ENCODE results near the gene SIGLEC9. TPM values are rescaled to one million over a fixed set of nuclear protein-coding genes. Genes with fewer than 3 reads are reported as not detected.

Gene SIGLEC9
- total RNA-seq, 1 experiment from 2014 or later = not detected

DNA sequence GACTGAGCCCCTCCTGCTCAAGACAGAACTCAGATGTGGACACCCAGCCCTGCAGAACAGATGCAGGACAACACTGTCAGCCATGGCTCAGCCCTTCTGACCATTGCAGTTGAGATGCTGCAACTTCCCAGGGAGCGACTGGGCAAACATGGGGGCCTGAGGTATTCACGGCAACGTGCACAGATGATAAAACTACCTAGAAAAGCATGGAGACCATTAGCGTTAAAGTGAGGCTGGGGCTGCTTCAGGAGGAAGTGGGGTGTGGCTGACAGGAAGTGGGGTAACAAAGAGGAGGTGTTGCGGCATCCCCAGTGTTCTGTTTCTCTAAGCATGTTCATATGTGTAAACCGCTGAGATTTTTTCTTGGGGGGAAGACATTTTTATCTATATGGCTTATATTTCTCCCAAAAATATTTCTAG is 1.3 kb upstream of the SIGLEC9 start:
- Histone ChIP-seq H3K79me2 (ENCODE audit: insufficient read depth, low read length) (no peaks in the 10 kb centered on the region), H3K4me3 (replicated peaks in 1 of 2; ENCODE audit: low read depth in 1 of 2, low read length in 2 of 2) (no peak overlapping the region), H3K9ac (ENCODE audit: low read length) (no peak overlapping the region), H3K36me3 (ENCODE audit: control insufficient read depth in 1 of 2, insufficient read depth in 2 of 2, low read length in 2 of 2) (no peaks in the 10 kb centered on the region), H3K4me1 (ENCODE audit: control insufficient read depth in 1 of 2, insufficient read depth in 2 of 2, low read length in 2 of 2) (peaks cover 0 to 8% of the 10 kb centered on the region in 2 experiments; a peak in 1 of 4 replicates), H3K27ac (ENCODE audit: low read depth, low read length) (no peak overlapping the region), H2AFZ (ENCODE audit: low read depth, low read length, poor library complexity, severe bottlenecking) (no peak overlapping the region), H3K4me2 (ENCODE audit: low read length) (no peak overlapping the region), H4K20me1 (ENCODE audit: insufficient read depth) (no peaks in the 10 kb centered on the region), H3K9me2 (ENCODE audit: insufficient read depth) (no peaks in the 10 kb centered on the region), H3K27me3 (ENCODE audit: insufficient read depth, low read length) (0 out of 2 replicates have a peak, but pooled peaks cover 4% of the 10 kb centered on the region), H3K9me3 (ENCODE audit: control insufficient read depth in 1 of 2, insufficient read depth in 1 of 2, low read depth in 1 of 2, low read length in 2 of 2) (no peaks in the 10 kb centered on the region)
- DNase-seq (ENCODE audit: low read depth, low spot score) (no peak), ATAC-seq (no peak)
- BruUV-seq (replicated peaks) = no TSS peak
- RAD21 ChIA-PET (ENCODE audit: low non-redundant PET in 1 of 2, low total read pairs in 2 of 2, uncharacterized antibody in 2 of 2, unreplicated experiment in 2 of 2) = no interaction called here
- TF ChIP-seq POLR2A (IDR thresholded peaks at IDR 0.05; ENCODE audit: borderline replicate concordance, extremely low read depth, insufficient read depth, insufficient read length) (no peak), TCF7L2 (IDR thresholded peaks at IDR 0.05; ENCODE audit: borderline replicate concordance, extremely low read depth, insufficient read depth, insufficient read length) (no peak), FOSL1 (IDR thresholded peaks at IDR 0.05; ENCODE audit: low read depth) (no peak), CEBPB (IDR thresholded peaks at IDR 0.05; ENCODE audit: low read depth) (no peak), EGR1 (IDR thresholded peaks at IDR 0.05; ENCODE audit: low read depth) (no peak), YY1 (IDR thresholded peaks at IDR 0.05; ENCODE audit: extremely low read depth, insufficient replicate concordance, low read depth, low read length) (no peak), POLR2AphosphoS5 (IDR thresholded peaks at IDR 0.05; ENCODE audit: low read depth, low read length) (no peak), RAD21 (IDR thresholded peaks at IDR 0.05; ENCODE audit: low read depth) (no peak), SIN3A (IDR thresholded peaks at IDR 0.05; ENCODE audit: low read depth) (no peak), EZH2phosphoT487 (IDR thresholded peaks at IDR 0.05; ENCODE audit: borderline replicate concordance) (no peak), ZNF274 (IDR thresholded peaks at IDR 0.05; ENCODE audit: low read depth, low read length) (no peak), SP1 (IDR thresholded peaks at IDR 0.05; ENCODE audit: low read depth) (no peak), JUND (IDR thresholded peaks at IDR 0.05) (no peak)
- TF ChIP-seq, protein P1, sequence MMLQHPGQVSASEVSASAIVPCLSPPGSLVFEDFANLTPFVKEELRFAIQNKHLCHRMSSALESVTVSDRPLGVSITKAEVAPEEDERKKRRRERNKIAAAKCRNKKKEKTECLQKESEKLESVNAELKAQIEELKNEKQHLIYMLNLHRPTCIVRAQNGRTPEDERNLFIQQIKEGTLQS (IDR thresholded peaks at IDR 0.05) = no peak
- TF ChIP-seq, protein P2, sequence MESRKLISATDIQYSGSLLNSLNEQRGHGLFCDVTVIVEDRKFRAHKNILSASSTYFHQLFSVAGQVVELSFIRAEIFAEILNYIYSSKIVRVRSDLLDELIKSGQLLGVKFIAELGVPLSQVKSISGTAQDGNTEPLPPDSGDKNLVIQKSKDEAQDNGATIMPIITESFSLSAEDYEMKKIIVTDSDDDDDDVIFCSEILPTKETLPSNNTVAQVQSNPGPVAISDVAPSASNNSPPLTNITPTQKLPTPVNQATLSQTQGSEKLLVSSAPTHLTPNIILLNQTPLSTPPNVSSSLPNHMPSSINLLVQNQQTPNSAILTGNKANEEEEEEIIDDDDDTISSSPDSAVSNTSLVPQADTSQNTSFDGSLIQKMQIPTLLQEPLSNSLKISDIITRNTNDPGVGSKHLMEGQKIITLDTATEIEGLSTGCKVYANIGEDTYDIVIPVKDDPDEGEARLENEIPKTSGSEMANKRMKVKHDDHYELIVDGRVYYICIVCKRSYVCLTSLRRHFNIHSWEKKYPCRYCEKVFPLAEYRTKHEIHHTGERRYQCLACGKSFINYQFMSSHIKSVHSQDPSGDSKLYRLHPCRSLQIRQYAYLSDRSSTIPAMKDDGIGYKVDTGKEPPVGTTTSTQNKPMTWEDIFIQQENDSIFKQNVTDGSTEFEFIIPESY (IDR thresholded peaks at IDR 0.05; ENCODE audit: extremely low read depth, insufficient replicate concordance, low read length) = no peak
- CTCF ChIA-PET = no interaction called here
- intact Hi-C loops (cut with micrococcal nuclease) = no loop called here
- POLR2A ChIA-PET = no interaction called here

Measured in HCT116 (cell line).